Uterus (tissue), 4 donors: Measurements from ENCODE around the gene SLC25A25. TPM values are rescaled to one million over a fixed set of nuclear protein-coding genes. Genes with fewer than 3 reads are reported as not detected.

Experiments used
- DNase-seq, 2 donors: peaks; one replicate each; pipeline ENCODE4 v3.0.0-alpha.2; 2019 to 2020
- H3K27ac ChIP-seq, 2 donors: fragments of 200-600 bp; sonication (generic); 1 replicate in 1 of 2; 2 replicates in 1 of 2; pipeline ENCODE4 v1.5.1; 2016 to 2018
- H3K27me3 ChIP-seq, 2 donors: fragments of 200-600 bp; sonication (generic); one replicate each; pipeline ENCODE4 v1.5.1; 2018 to 2019; ENCODE audit warnings: control low read depth in 1 of 2
- H3K36me3 ChIP-seq, 2 donors: fragments of 200-600 bp; sonication (generic); one replicate each; pipeline ENCODE4 v1.5.1; 2019; ENCODE audit warnings: control low read depth in 1 of 2
- H3K4me1 ChIP-seq, 2 donors: fragments of 200-600 bp; sonication (generic); one replicate each; pipeline ENCODE4 v1.5.1; 2018 to 2019; ENCODE audit warnings: control low read depth in 1 of 2
- H3K4me3 ChIP-seq, 2 donors: fragments of 200-600 bp; sonication (generic); 1 replicate in 1 of 2; 2 replicates in 1 of 2; pipeline ENCODE4 v1.5.1; 2018 to 2019; ENCODE audit warnings: mild to moderate bottlenecking in 1 of 2
- H3K9me3 ChIP-seq, 2 donors: fragments of 200-600 bp; sonication (generic); one replicate each; pipeline ENCODE4 v1.5.1; 2019; ENCODE audit warnings: control low read depth in 1 of 2
- CTCF ChIP-seq, 4 experiments: fragments of 200-600 bp in 2 of 4; fragments of 450-650 bp in 2 of 4; sonication (generic) in 2 of 4; IDR thresholded peaks; one replicate each; pipeline ENCODE4 v1.5.1; 2016 to 2019; ENCODE audit warnings: antibody characterized with exemption in 4 of 4, mild to moderate bottlenecking in 2 of 4, moderate library complexity in 1 of 4
- POLR2A ChIP-seq, 2 donors: fragments of 450-650 bp; IDR thresholded peaks; one replicate each; pipeline ENCODE4 v1.6.1; 2016; ENCODE audit warnings: antibody characterized with exemption in 2 of 2, mild to moderate bottlenecking in 1 of 2, moderate library complexity in 1 of 2
- intact Hi-C: fragments of 100-400 bp; cut with DNase I; formaldehyde crosslinking; loops from one replicate; pipeline ENCODE4 v1.15.1; 2023; ENCODE audit warnings: low total_unique reads
- total RNA-seq, 4 donors: library from RNA; depleted of rRNA in 3 of 4; stranded (reverse); fragments of >200 nt in 3 of 4; gene quantifications; one replicate each; pipeline versions ENCODE4 v1.1.0 to v1.2.4, GENCODE V29; 2014 to 2023
- donor health status: DM: yes; HTN: yes; CAD: no.

SLC25A25 gene
- total RNA-seq, 4 donors from 2014 or later = 14.3 to 49.7 (median 49.0) TPM

GRCh38 chr9:128142596-128142995, 74.6 kb downstream of the SLC25A25 start:
- no peak for DNase-seq
- Histone ChIP-seq H3K27ac (no peak overlapping the region), H3K4me3 (no peak overlapping the region), H3K9me3 (no peaks in the 10 kb centered on the region), H3K4me1 (no peaks in the 10 kb centered on the region), H3K36me3 (no peaks in the 10 kb centered on the region), H3K27me3 (no peaks in the 10 kb centered on the region)
- intact Hi-C loops = no loop called here
- TF ChIP-seq POLR2A (IDR thresholded peaks at IDR 0.05) (no peak), CTCF (IDR thresholded peaks at IDR 0.05) (no peak)

- Histone ChIP-seq H3K4me1 (no peaks in the 10 kb centered on the region), H3K27ac (no peak overlapping the region), H3K4me3 (no peak overlapping the region), H3K9me3 (no peaks in the 10 kb centered on the region), H3K36me3 (no peaks in the 10 kb centered on the region), H3K27me3 (no peaks in the 10 kb centered on the region)
- intact Hi-C loops = no loop called here
- DNase-seq = no peak
- no peak for TF ChIP-seq POLR2A (IDR thresholded peaks at IDR 0.05)
- TF ChIP-seq CTCF (IDR thresholded peaks at IDR 0.05) = no peak
Measured at GRCh38 chr9:128143525-128144238, 75.7 kb downstream of the SLC25A25 start.

- H3K4me3 ChIP-seq = no peak overlapping the region
- no peaks in the 10 kb centered on the region for H3K27me3 ChIP-seq
- TF ChIP-seq POLR2A (IDR thresholded peaks at IDR 0.05) = no peak
- TF ChIP-seq CTCF (IDR thresholded peaks at IDR 0.05) = no peak
- no peaks in the 10 kb centered on the region for H3K4me1 ChIP-seq
- intact Hi-C loops = no loop called here
- H3K27ac ChIP-seq = no peak overlapping the region
- H3K36me3 ChIP-seq = no peaks in the 10 kb centered on the region
- DNase-seq = no peak
- no peaks in the 10 kb centered on the region for H3K9me3 ChIP-seq
Measured at GRCh38 chr9:128144239-128145181, 76.5 kb downstream of the SLC25A25 start.

GRCh38 chr9:128145536-128145935, 77.5 kb downstream of the SLC25A25 start:
- no peaks in the 10 kb centered on the region for H3K4me1 ChIP-seq
- no peaks in the 10 kb centered on the region for H3K36me3 ChIP-seq
- no peak for DNase-seq
- H3K9me3 ChIP-seq = no peaks in the 10 kb centered on the region
- H3K27me3 ChIP-seq = no peaks in the 10 kb centered on the region
- intact Hi-C loops = no loop called here
- no peak overlapping the region for H3K27ac ChIP-seq
- no peak overlapping the region for H3K4me3 ChIP-seq
- no peak for TF ChIP-seq CTCF (IDR thresholded peaks at IDR 0.05)
- no peak for TF ChIP-seq POLR2A (IDR thresholded peaks at IDR 0.05)

- no peak overlapping the region for H3K27ac ChIP-seq
- intact Hi-C loops = no loop called here
Measured at GRCh38 chr9:128145951-128146351, 77.9 kb downstream of the SLC25A25 start.

More at GRCh38 chr9:128145951-128146351, 77.9 kb downstream of the SLC25A25 start:
- H3K4me3 ChIP-seq = no peak overlapping the region
- DNase-seq = no peak
- H3K9me3 ChIP-seq = no peaks in the 10 kb centered on the region
- H3K27me3 ChIP-seq = no peaks in the 10 kb centered on the region
- H3K4me1 ChIP-seq = no peaks in the 10 kb centered on the region
- H3K36me3 ChIP-seq = no peaks in the 10 kb centered on the region
- TF ChIP-seq POLR2A (IDR thresholded peaks at IDR 0.05) (no peak), CTCF (IDR thresholded peaks at IDR 0.05) (no peak)
